HepG2 (cell line): Measurements from ENCODE around the gene NTMT1. TPM values are rescaled to one million over a fixed set of nuclear protein-coding genes. Genes with fewer than 3 reads are reported as not detected.
A peak's percentile ranks its signal among the peaks of the same experiment; 100 is the strongest.

Experiments used
- ATAC-seq: fragments of 200-7000 bp; cut with Tn5 transposase; 3 replicates; pipeline ENCODE4 v1.9.1; 2020; ENCODE audit warnings: mild to moderate bottlenecking, moderate library complexity
- BruUV-seq: library from RNA; stranded (reverse); fragments of 400-500 nt; replicated peaks from 2 replicates; lab custom pipeline; 2021; lab: Mats Ljungman, UMichigan
- CTCF ChIA-PET: fragments of 300-600 bp; formaldehyde crosslinking; extraction: SDS; loops from one replicate; lab custom pipeline; 2021; ENCODE audit warnings: low total read pairs, inconsistent platforms, low intra/inter-chr PET ratio; lab: Yijun Ruan, JAX
- POLR2A ChIA-PET: fragments of 350-600 bp; sonication (Branson Sonifier 250); formaldehyde crosslinking; loops from one replicate; lab custom pipeline; 2020; ENCODE audit warnings: antibody characterized with exemption, inconsistent platforms; lab: Yijun Ruan, JAX
- DNase-seq: peaks from one replicate; pipeline ENCODE4 v3.0.0-alpha.2; 2015; ENCODE audit warnings: low spot score
- FAIRE-seq: peaks from 3 replicates; lab custom pipeline; 2011; peaks lifted over from hg19 to GRCh38; lab: Jason Lieb, UNC
- H2AFZ ChIP-seq: one replicate; pipeline ENCODE4 v1.6.1; 2011; ENCODE audit warnings: low read length, inconsistent platforms
- H3K27ac ChIP-seq: fragments of 300-600 bp; 3 replicates; pipeline ENCODE4 v1.8.0; 2011; ENCODE audit warnings: mixed run types, mild to moderate bottlenecking, mixed read lengths, low read length, inconsistent platforms; ENCODE audit not compliant: insufficient read depth; ENCODE audit errors: extremely low read length
- H3K27me3 ChIP-seq, 2 experiments: fragments of 200-600 bp in 1 of 2; 2 replicates in 1 of 2; 3 replicates in 1 of 2; pipeline versions ENCODE4 v1.6.0 to v1.8.0; 2011; ENCODE audit warnings: low read length in 2 of 2, mild to moderate bottlenecking in 2 of 2, moderate library complexity in 2 of 2, inconsistent platforms in 1 of 2; ENCODE audit not compliant: insufficient read depth in 2 of 2, control insufficient read depth in 1 of 2
- H3K36me3 ChIP-seq, 2 experiments: fragments of 200-600 bp in 1 of 2; replicated peaks in 1 of 2; 2 replicates in 1 of 2; 3 replicates in 1 of 2; pipeline versions ENCODE4 v1.5.1 to v1.8.0; 2011; ENCODE audit warnings: low read length in 2 of 2, inconsistent platforms in 1 of 2; ENCODE audit not compliant: insufficient read depth in 2 of 2, control insufficient read depth in 1 of 2
- H3K4me1 ChIP-seq: 2 replicates; pipeline ENCODE4 v1.5.1; 2012; ENCODE audit warnings: low read length, inconsistent platforms; ENCODE audit not compliant: insufficient read depth
- H3K4me2 ChIP-seq: 2 replicates; pipeline ENCODE4 v1.6.0; 2011; ENCODE audit warnings: low read depth, low read length, inconsistent platforms
- H3K4me3 ChIP-seq, 3 experiments: fragments of 200-600 bp in 1 of 3; sonication (generic), shearing (Covaris generic) in 1 of 3; replicated peaks in 1 of 3; 2 replicates each; pipeline ENCODE4 v1.5.1; 2011 to 2016; ENCODE audit warnings: low read length in 3 of 3, inconsistent platforms in 2 of 3, low read depth in 2 of 3, mild to moderate bottlenecking in 2 of 3, control low read depth in 1 of 3, mixed read lengths in 1 of 3; ENCODE audit not compliant: insufficient read depth in 1 of 3
- H3K79me2 ChIP-seq: one replicate; pipeline ENCODE4 v1.6.1; 2011; ENCODE audit warnings: low read length, inconsistent platforms; ENCODE audit not compliant: insufficient read depth
- H3K9ac ChIP-seq: 2 replicates; pipeline ENCODE4 v1.6.0; 2011; ENCODE audit warnings: mild to moderate bottlenecking, low read depth, low read length, inconsistent platforms; ENCODE audit not compliant: insufficient read depth
- H3K9me3 ChIP-seq: 2 replicates; pipeline ENCODE4 v1.5.1; 2012; ENCODE audit warnings: mild to moderate bottlenecking, low read length
- H4K20me1 ChIP-seq: 2 replicates; pipeline ENCODE4 v1.6.0; 2011; ENCODE audit warnings: inconsistent platforms, mild to moderate bottlenecking, low read length, moderate library complexity; ENCODE audit not compliant: insufficient read depth
- BHLHE40 ChIP-seq: IDR thresholded peaks from 2 replicates; pipeline ENCODE4 v1.6.1; 2011; ENCODE audit warnings: low read length, improper control_type of control experiment
- FOSL2 ChIP-seq: sonication (generic); formaldehyde crosslinking; IDR thresholded peaks from 2 replicates; pipeline ENCODE4 v1.4.0; 2020; ENCODE audit warnings: missing genetic modification reagents
- HNF1A ChIP-seq, 2 experiments: sonication (generic) in 1 of 2; formaldehyde crosslinking in 1 of 2; IDR thresholded peaks; 2 replicates each; pipeline versions ENCODE4 v1.4.0 to v1.6.1; 2016 to 2020; ENCODE audit warnings: borderline replicate concordance in 1 of 2, low read depth in 1 of 2, mild to moderate bottlenecking in 1 of 2, missing genetic modification reagents in 1 of 2
- KAT8 ChIP-seq: IDR thresholded peaks from 2 replicates; pipeline ENCODE4 v1.6.1; 2016; ENCODE audit warnings: missing genetic modification reagents, missing compliant biosample characterization
- KDM5A ChIP-seq: fragments of 200-600 bp; sonication (generic); IDR thresholded peaks from 2 replicates; pipeline ENCODE4 v1.7.0; 2018; ENCODE audit warnings: antibody characterized with exemption, mild to moderate bottlenecking, low read length, borderline replicate concordance
- MXI1 ChIP-seq: IDR thresholded peaks from 3 replicates; pipeline ENCODE4 v1.6.1; 2012; ENCODE audit warnings: low read depth, low read length, inconsistent platforms, borderline replicate concordance
- PBX2 ChIP-seq: IDR thresholded peaks from 2 replicates; pipeline ENCODE4 v1.6.1; 2016; ENCODE audit warnings: control low read depth
- PTBP1 ChIP-seq: fragments of 200-400 bp; formaldehyde crosslinking; IDR thresholded peaks from 2 replicates; pipeline ENCODE4 v1.6.1; 2018; ENCODE audit warnings: low read length, low read depth; ENCODE audit not compliant: poor library complexity, severe bottlenecking
- ZNF124 ChIP-seq: sonication (generic); formaldehyde crosslinking; IDR thresholded peaks from 2 replicates; pipeline ENCODE4 v1.4.0; 2020; ENCODE audit warnings: missing genetic modification reagents
- ZNF569 ChIP-seq: sonication (generic); formaldehyde crosslinking; IDR thresholded peaks from 2 replicates; pipeline ENCODE4 v1.5.0; 2020; ENCODE audit warnings: mild to moderate bottlenecking, missing genetic modification reagents, moderate library complexity, borderline replicate concordance
- ZNF616 ChIP-seq: sonication (generic); formaldehyde crosslinking; IDR thresholded peaks from 2 replicates; pipeline ENCODE4 v1.5.0; 2020; ENCODE audit warnings: low read depth, mild to moderate bottlenecking, missing genetic modification reagents
- ZNF629 ChIP-seq: sonication (generic); formaldehyde crosslinking; conservative IDR thresholded peaks from 2 replicates; pipeline ENCODE4 v1.5.0; 2020; ENCODE audit warnings: missing genetic modification reagents
- ZNF652 ChIP-seq: IDR thresholded peaks from 2 replicates; pipeline ENCODE4 v1.6.1; 2016; ENCODE audit warnings: low read depth, borderline replicate concordance
- WGBS: methylation state at CpG from one replicate; pipeline ENCODE4 v1.1.6; 2017; ENCODE audit warnings: low lambda C conversion rate; 5-methylcytosine and 5-hydroxymethylcytosine counted together
- in situ Hi-C: cut with HindIII; loops from 2 replicates; pipeline ENCODE4 v1.10.0; 2017; ENCODE audit warnings: low pct_unique_long_range_greater_than_20kb; ENCODE audit not compliant: extremely low pct_ligation_motif_present
- intact Hi-C: fragments of 100-400 bp; cut with micrococcal nuclease; formaldehyde crosslinking; loops from one replicate; pipeline ENCODE4 v1.10.0; 2022; ENCODE audit not compliant: unreplicated experiment
- polyA plus RNA-seq, 8 experiments: library from polyadenylated mRNA; depleted of rRNA in 3 of 8; stranded (reverse) in 7 of 8; unstranded in 1 of 8; fragments of >200 nt; fragmentation: Illumina TruSeq in 4 of 8; extraction: Trizol in 4 of 8; gene quantifications; 2 replicates each; pipeline versions ENCODE4 v1.2.1 to v1.2.3, GENCODE V29; 2011 to 2016; ENCODE audit warnings: low read depth in 4 of 8, missing spikeins in 1 of 8, mixed read lengths in 1 of 8; ENCODE audit not compliant: insufficient read depth in 1 of 8
- total RNA-seq, 5 experiments: library from RNA; depleted of rRNA; stranded (reverse); fragments of >200 nt; fragmentation: Illumina TruSeq; extraction: Trizol; gene quantifications; 2 replicates each; pipeline ENCODE4 v1.2.3, GENCODE V29; 2016; ENCODE audit warnings: low read depth in 1 of 5

Gene NTMT1
- total and polyA plus RNA-seq, 2 of the 13 experiments (the other 11 are each of a cell fraction or from before 2014, with no cell fraction given) = 49.1 to 53.8 TPM

- intact Hi-C loops = no loop called here
- Histone ChIP-seq H3K79me2 (no peaks in the 10 kb centered on the region), H3K27me3 (peaks cover 6 to 31% of the 10 kb centered on the region in 2 experiments; a peak in 4 of 5 replicates), H3K9ac (no peak overlapping the region), H4K20me1 (no peaks in the 10 kb centered on the region), H3K9me3 (no peaks in the 10 kb centered on the region), H3K4me1 (peaks cover 13% of the 10 kb centered on the region), H2AFZ (no peak overlapping the region), H3K36me3 (no peaks in the 10 kb centered on the region), H3K4me3 (no peak overlapping the region), H3K4me2 (no peak overlapping the region), H3K27ac (no peak overlapping the region)
- WGBS = 27% methylated on average over 5 of the region's 7 CpGs
- ChIA-PET POLR2A (no interaction called here), CTCF (no interaction called here)
- in situ Hi-C loops = no loop called here
- TF ChIP-seq PBX2 (CRISPR knock-in tag) = no peak
- TF ChIP-seq ZNF124 = no peak
- no peak for TF ChIP-seq ZNF616 (CRISPR knock-in tag)
- TF ChIP-seq KDM5A = no peak
- TF ChIP-seq ZNF569 (CRISPR knock-in tag) = no peak
- no peak for FAIRE-seq
- BruUV-seq = no TSS peak
- DNase-seq = no peak
- no peak for ATAC-seq
These were observed 29.7 kb downstream of the NTMT1 start for GRCh38 chr9:129655696-129656095.

GRCh38 chr9:129656795-129657390, 30.9 kb downstream of the NTMT1 start:
- no TSS peak for BruUV-seq
- DNase-seq (peak; percentile 31), ATAC-seq (peak; percentile 40; the same call in 1 of the 3 replicates), FAIRE-seq (no peak)
- Histone ChIP-seq H4K20me1 (no peaks in the 10 kb centered on the region), H3K9ac (no peak overlapping the region), H2AFZ (no peak overlapping the region), H3K4me3 (no peak overlapping the region), H3K4me1 (peaks cover 13% of the 10 kb centered on the region), H3K79me2 (no peaks in the 10 kb centered on the region), H3K4me2 (no peak overlapping the region), H3K36me3 (no peaks in the 10 kb centered on the region), H3K9me3 (no peaks in the 10 kb centered on the region), H3K27ac (no peak overlapping the region), H3K27me3 (peaks cover 5 to 30% of the 10 kb centered on the region in 2 experiments; a peak in 3 of 5 replicates)
- intact Hi-C loops = no loop called here
- ChIA-PET POLR2A (no interaction called here), CTCF (no interaction called here)
- WGBS = 4% methylated on average over 7 of the region's 12 CpGs
- in situ Hi-C loops = no loop called here
- no peak for TF ChIP-seq PTBP1
- no peak for TF ChIP-seq HNF1A (IDR thresholded peaks at IDR 0.05; ENCODE audit: low read depth)
- TF ChIP-seq HNF1A (CRISPR knock-in tag; IDR thresholded peaks at IDR 0.05; ENCODE audit: borderline replicate concordance) = no peak
- peak; percentile 22; the same call in 1 of the 3 replicates for TF ChIP-seq MXI1
- peak; percentile 24; the same call in 1 of the 2 replicates for TF ChIP-seq BHLHE40
- TF ChIP-seq ZNF629 (CRISPR knock-in tag) = peak; percentile 43; the same call in 1 of the 2 replicates
- TF ChIP-seq ZNF652 = no peak
- peak; percentile 82 for TF ChIP-seq FOSL2 (CRISPR knock-in tag)
- TF ChIP-seq KAT8 = no peak
